LHCN-M2 (cell line): ENCODE data around the gene ECHDC1. TPM values are rescaled to one million over a fixed set of nuclear protein-coding genes. Genes with fewer than 3 reads are reported as not detected.

Experiments
- DNase-seq: peaks from one replicate; pipeline ENCODE4 v3.0.0-alpha.2; 2012; ENCODE audit warnings: low read depth
- total RNA-seq: library from RNA; depleted of rRNA; stranded (reverse); fragments of >200 nt; gene quantifications from 2 replicates; pipeline ENCODE4 v1.2.3, GENCODE V29; 2014

Gene ECHDC1
- total RNA-seq, 1 experiment from 2014 or later = 91.6 TPM

GRCh38 chr6:127289934-127290333 lies 53.5 kb downstream of the ECHDC1 start:
- no peak for DNase-seq

GRCh38 chr6:127288705-127289104 lies 54.7 kb downstream of the ECHDC1 start:
- peak; percentile 29 for DNase-seq

DNA sequence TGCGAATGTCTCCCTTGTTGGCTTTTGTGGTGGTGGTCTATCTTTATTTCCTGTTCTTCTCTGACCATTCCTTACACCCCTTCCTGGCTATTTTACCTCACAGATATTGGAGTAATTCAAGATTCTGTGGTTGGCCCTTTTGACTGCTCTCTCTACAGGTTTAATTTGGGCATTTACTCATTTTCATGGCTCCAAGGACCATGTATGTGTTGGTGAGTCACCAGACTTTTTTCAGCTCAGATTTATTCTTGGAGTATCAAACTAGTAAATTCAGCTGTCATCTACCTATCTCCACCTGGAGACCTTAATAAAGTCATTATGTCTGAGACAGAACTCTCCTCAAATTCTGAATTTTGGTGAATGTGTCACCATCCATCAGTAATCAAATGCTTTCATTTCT lies 61.2 kb downstream of the ECHDC1 start:
- no peak for DNase-seq

- no peak for DNase-seq
These were observed 63.6 kb downstream of the ECHDC1 start for GRCh38 chr6:127279815-127280214.

DNA sequence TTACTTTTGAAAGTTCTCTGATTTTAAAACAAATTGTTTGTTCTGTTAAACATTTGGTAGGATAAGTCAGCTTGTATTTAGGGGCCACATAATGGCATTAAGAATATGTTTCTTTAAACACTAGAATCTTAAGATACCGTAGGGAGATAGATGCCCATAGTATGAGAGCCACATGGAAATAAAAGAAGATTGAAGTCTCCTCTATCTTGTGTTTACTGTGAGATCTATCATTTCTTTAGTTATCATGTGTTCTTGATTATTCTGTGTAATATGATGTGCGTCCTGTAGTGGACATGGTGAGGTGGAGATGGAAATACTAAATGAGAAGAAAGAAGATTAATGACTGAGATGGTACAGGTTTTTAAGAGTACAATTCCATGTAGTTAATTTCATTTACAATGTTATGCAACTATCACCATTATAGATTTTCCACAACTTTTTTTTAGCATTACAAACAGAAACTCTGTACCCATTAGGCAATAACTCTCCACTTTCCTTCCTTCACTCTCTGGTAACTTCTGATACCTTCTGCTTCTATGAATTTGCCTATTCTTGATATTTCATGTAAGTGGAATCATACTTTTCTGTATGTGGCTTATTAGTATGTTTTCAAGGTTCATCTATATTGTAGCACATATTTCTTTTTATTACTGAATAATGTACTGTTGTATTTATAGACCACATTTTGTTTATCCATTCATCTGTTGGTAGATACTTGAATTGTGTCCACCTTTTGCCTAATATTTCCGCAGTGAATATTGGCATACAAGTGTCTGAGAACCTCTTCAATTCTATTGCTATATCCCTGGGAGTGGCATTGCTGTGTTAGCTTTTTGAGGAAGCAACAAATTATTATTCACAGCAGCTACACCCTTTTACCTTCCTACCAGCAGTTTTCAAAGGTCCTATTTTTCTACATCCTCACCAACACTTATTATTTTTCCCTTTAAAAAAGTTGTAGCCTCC lies 65.2 kb downstream of the ECHDC1 start:
- no peak for DNase-seq

GRCh38 chr6:127276331-127276730 lies 67.1 kb downstream of the ECHDC1 start:
- DNase-seq = no peak

GRCh38 chr6:127273499-127273898 lies 69.9 kb downstream of the ECHDC1 start:
- no peak for DNase-seq

DNA sequence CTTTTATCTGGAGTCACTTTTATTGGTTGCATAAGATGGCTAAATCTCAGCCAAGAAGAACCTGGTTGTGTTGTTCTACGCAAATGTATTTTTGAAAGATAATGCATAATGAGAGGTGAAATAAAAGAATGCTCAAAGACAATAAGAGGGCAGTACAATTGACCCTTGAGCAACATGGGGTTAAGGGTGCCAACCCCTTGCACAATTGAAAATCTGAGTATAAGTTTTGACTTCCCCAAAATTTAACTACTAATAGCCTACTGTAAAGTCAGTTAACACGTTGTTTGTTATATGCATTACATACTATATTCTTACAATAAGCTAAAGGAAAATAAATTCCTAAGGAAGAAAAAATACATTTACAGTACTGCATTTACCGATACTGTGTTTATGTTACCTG lies 70.8 kb downstream of the ECHDC1 start:
- no peak for DNase-seq

- DNase-seq = no peak
These were observed 75.5 kb downstream of the ECHDC1 start for GRCh38 chr6:127267646-127268625.

GRCh38 chr6:127266892-127267645 lies 76.3 kb downstream of the ECHDC1 start:
- DNase-seq = peak; percentile 55

GRCh38 chr6:127266178-127266891 lies 77.1 kb downstream of the ECHDC1 start, which contains the start of gene RNF146:
RNF146 (plus strand) TSS chr6:127266864; CDS start chr6:127280339, 13,475 bp downstream.
- peak; percentile 86 for DNase-seq

DNA sequence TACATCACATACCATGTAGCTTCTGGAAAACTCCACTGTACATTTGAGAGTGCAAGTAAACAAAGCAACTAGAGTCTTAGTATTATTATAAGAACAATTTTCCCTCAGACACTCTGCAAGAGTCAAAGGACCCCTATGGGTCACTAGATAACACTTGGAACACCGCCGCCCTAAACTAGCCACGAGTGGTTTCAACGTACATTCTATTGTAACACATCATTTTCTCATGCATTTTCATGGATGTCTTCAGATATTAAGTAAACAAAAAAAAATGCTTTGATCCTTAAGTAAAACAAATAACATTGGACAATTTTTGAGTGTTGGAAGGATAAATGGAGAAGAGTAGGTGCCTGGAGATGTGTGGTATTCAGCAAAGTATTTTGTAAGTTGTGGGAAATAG lies 79.9 kb downstream of the ECHDC1 start:
- no peak for DNase-seq

GRCh38 chr6:127262896-127263295 lies 80.5 kb downstream of the ECHDC1 start:
- DNase-seq = no peak

DNA sequence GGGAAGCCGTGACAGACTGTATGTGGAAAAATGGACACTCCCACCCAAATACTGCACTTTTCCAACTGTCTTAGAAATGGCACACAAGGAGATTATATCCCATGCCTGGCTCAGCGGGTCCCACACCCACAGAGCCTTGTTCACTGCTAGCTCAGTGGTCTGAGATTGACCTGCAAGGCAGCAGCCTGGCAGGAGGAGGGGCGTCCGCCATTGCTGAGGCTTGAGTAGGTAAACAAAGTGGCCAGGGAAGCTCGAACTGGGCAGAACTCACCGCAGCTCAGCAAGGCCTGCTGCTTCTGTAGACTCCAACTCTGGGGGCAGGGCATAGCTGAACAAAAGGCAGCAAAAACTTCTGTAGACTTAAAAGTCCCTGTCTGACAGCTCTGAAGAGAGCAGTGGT lies 88.1 kb downstream of the ECHDC1 start:
- no peak for DNase-seq

DNA sequence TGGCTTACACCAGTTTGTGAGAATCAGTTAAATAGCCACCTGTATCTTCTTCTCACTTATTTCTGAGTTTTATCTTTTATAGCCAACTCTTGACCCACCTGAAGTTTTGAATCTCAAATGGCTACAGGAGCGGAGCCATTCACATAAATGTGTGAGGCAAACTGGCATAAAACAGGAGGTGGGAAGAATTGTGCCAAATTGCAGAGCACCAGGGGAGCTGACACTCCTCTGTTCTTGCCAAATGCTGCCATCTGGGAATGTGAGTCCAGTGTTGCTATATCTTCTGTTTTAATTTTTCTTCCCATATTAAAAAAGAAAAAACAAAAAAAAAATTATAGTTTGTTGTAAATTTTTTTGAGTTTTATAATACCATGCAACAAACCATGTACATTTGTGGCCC lies 93.8 kb downstream of the ECHDC1 start:
- DNase-seq = no peak

- DNase-seq = no peak
These were observed 96.0 kb downstream of the ECHDC1 start for GRCh38 chr6:127247114-127248096.

DNA sequence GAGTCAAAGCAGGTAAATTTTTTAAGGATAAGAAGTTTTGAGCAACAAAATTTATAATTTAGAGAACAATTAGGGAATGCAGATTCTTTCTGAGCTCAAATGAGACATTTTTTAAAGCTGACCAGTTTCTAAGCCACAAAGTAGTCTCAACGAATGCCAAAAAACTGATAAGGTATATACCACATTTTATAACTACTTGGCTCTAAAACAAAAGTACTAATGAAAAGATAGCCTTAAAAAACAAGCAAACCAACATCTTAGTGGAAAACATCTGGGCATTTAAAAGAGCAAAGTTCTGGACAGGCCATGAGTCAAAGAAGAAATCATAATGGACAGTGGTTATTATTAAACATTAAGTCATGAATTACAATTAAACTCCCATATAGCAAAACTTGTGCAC lies 99.9 kb downstream of the ECHDC1 start:
- DNase-seq = no peak
